DND-41 (cell line): Measurements from ENCODE around the gene HRAS.

ENCODE experiments used
- EZH2 ChIP-seq: IDR thresholded peaks from 3 replicates; pipeline ENCODE4 v1.6.1; 2012; ENCODE audit warnings: borderline replicate concordance, low read depth, mild to moderate bottlenecking, moderate library complexity, low read length, inconsistent platforms; ENCODE audit not compliant: severe bottlenecking
- TF ChIP-seq, protein P1 (sequence below): IDR thresholded peaks from 2 replicates; pipeline ENCODE4 v1.5.1; 2012; ENCODE audit warnings: borderline replicate concordance, low read length, moderate library complexity, mild to moderate bottlenecking; ENCODE audit not compliant: poor library complexity, severe bottlenecking; ENCODE audit errors: extremely low read depth

DNA sequence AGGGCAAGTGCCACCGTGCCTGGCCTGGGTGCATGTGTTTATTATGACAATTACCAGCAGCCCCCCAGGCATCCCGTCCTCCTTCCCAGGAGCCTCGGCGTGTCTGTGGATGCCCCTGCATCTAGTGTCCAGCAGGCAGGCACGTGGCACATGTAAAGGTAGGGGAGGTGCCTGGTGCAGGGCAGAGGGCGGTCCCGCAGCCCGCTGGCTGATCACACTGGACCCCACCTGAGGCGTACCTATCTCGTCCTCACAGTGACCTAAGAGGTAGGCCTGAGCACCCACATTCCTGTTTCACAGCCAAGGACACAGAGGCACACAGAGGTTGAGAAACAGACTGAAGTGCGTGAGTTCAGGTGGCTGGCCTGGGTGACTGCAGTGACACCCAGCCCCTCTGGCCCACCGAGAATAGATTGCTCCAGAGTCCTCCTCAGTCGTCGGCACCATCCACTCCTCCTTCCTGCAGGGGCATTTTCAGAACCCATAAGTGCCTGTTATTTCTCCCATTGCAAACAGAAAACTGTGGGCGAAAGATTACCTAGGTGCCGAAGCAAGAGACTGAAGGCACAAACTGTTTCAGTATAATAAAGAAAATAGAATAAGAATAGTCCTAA lies 37.9 kb upstream of the HRAS start:
- TF ChIP-seq EZH2, result no peak
- TF ChIP-seq, protein P1, sequence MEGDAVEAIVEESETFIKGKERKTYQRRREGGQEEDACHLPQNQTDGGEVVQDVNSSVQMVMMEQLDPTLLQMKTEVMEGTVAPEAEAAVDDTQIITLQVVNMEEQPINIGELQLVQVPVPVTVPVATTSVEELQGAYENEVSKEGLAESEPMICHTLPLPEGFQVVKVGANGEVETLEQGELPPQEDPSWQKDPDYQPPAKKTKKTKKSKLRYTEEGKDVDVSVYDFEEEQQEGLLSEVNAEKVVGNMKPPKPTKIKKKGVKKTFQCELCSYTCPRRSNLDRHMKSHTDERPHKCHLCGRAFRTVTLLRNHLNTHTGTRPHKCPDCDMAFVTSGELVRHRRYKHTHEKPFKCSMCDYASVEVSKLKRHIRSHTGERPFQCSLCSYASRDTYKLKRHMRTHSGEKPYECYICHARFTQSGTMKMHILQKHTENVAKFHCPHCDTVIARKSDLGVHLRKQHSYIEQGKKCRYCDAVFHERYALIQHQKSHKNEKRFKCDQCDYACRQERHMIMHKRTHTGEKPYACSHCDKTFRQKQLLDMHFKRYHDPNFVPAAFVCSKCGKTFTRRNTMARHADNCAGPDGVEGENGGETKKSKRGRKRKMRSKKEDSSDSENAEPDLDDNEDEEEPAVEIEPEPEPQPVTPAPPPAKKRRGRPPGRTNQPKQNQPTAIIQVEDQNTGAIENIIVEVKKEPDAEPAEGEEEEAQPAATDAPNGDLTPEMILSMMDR, result no peak
